Endothelial cell (in vitro differentiated cells): ENCODE results near the gene UBXN2A. TPM values are rescaled to one million over a fixed set of nuclear protein-coding genes. Genes with fewer than 3 reads are reported as not detected.

ENCODE experiments used
- DNase-seq: peaks from one replicate; pipeline ENCODE4 v3.0.0; 2021; ENCODE audit warnings: low spot score
- H3K27ac Mint-ChIP-seq: one replicate; pipeline ENCODE4 v1.8.0; 2021; ENCODE audit warnings: mixed read lengths, inconsistent platforms; ENCODE audit not compliant: unreplicated experiment
- H3K27me3 Mint-ChIP-seq: one replicate; pipeline ENCODE4 v1.8.0; 2021; ENCODE audit warnings: mild to moderate bottlenecking, moderate library complexity, mixed read lengths, inconsistent platforms; ENCODE audit not compliant: unreplicated experiment
- H3K36me3 Mint-ChIP-seq: one replicate; pipeline ENCODE4 v1.8.0; 2021; ENCODE audit warnings: mild to moderate bottlenecking, low read depth, mixed read lengths, inconsistent platforms; ENCODE audit not compliant: unreplicated experiment
- H3K4me1 Mint-ChIP-seq: one replicate; pipeline ENCODE4 v1.8.0; 2021; ENCODE audit warnings: mild to moderate bottlenecking, mixed read lengths, inconsistent platforms; ENCODE audit not compliant: unreplicated experiment
- H3K4me3 Mint-ChIP-seq: one replicate; pipeline ENCODE4 v1.8.0; 2021; ENCODE audit warnings: mild to moderate bottlenecking, mixed read lengths, inconsistent platforms; ENCODE audit not compliant: unreplicated experiment
- H3K9me3 Mint-ChIP-seq: one replicate; pipeline ENCODE4 v1.8.0; 2021; ENCODE audit warnings: mixed read lengths, inconsistent platforms; ENCODE audit not compliant: unreplicated experiment
- CTCF ChIP-seq: fragments of 200-600 bp; sonication (generic); IDR thresholded peaks from one replicate; pipeline ENCODE4 v1.5.0; 2021; ENCODE audit warnings: antibody characterized with exemption; ENCODE audit not compliant: unreplicated experiment
- total RNA-seq: library from RNA; stranded (reverse); fragmentation: NEBNext Ultra II Directional; extraction: Animal tissue kit (Norgen Biotek cat#: 25700); gene quantifications from one replicate; pipeline ENCODE4 v1.2.1, GENCODE V29; 2021; ENCODE audit not compliant: unreplicated experiment

Gene UBXN2A
- total RNA-seq, 1 donor from 2014 or later, result 14.9 TPM

GRCh38 chr2:24020244-24020643 is 80.0 kb downstream of the UBXN2A start:
- DNase-seq, result no peak
- H3K4me1 Mint-ChIP-seq, result peaks cover 6% of the 10 kb centered on the region
- H3K9me3 Mint-ChIP-seq, result no peaks in the 10 kb centered on the region
- H3K4me3 Mint-ChIP-seq, result no peak overlapping the region
- no peak for TF ChIP-seq CTCF
- H3K27ac Mint-ChIP-seq, result no peak overlapping the region
- H3K27me3 Mint-ChIP-seq, result peaks cover 12% of the 10 kb centered on the region
- H3K36me3 Mint-ChIP-seq, result peaks cover 15% of the 10 kb centered on the region

- peaks cover 6% of the 10 kb centered on the region for H3K4me1 Mint-ChIP-seq
- DNase-seq, result peak; percentile 58
- no peaks in the 10 kb centered on the region for H3K9me3 Mint-ChIP-seq
- no peak for TF ChIP-seq CTCF
- no peak overlapping the region for H3K4me3 Mint-ChIP-seq
- peaks cover 12% of the 10 kb centered on the region for H3K27me3 Mint-ChIP-seq
- H3K27ac Mint-ChIP-seq, result no peak overlapping the region
- peaks cover 15% of the 10 kb centered on the region for H3K36me3 Mint-ChIP-seq
Observed at GRCh38 chr2:24021122-24021998, 81.1 kb downstream of the UBXN2A start.

GRCh38 chr2:24022324-24022974 is 82.2 kb downstream of the UBXN2A start:
- Mint-ChIP-seq H3K27me3 (peaks cover 12% of the 10 kb centered on the region), H3K36me3 (peaks cover 15% of the 10 kb centered on the region), H3K4me3 (peak overlapping the region; percentile 37), H3K9me3 (no peaks in the 10 kb centered on the region), H3K4me1 (peaks cover 6% of the 10 kb centered on the region), H3K27ac (no peak overlapping the region)
- TF ChIP-seq CTCF, result no peak
- no peak for DNase-seq

GRCh38 chr2:24022975-24023575 is 82.8 kb downstream of the UBXN2A start:
- peaks cover 12% of the 10 kb centered on the region for H3K27me3 Mint-ChIP-seq
- H3K36me3 Mint-ChIP-seq, result peaks cover 15% of the 10 kb centered on the region
- no peaks in the 10 kb centered on the region for H3K9me3 Mint-ChIP-seq
- no peak for DNase-seq
- peaks cover 6% of the 10 kb centered on the region for H3K4me1 Mint-ChIP-seq
- no peak overlapping the region for H3K4me3 Mint-ChIP-seq
- TF ChIP-seq CTCF, result no peak
- H3K27ac Mint-ChIP-seq, result no peak overlapping the region
